OCI-LY1 (cell line): ENCODE data around the gene ERG.

ENCODE experiments used
- CTCF ChIP-seq: fragments of 200-600 bp; sonication (generic), shearing (Covaris generic); IDR thresholded peaks from 2 replicates; pipeline ENCODE4 v1.5.1; 2017; ENCODE audit warnings: mild to moderate bottlenecking, antibody characterized with exemption, low read length, moderate library complexity, mixed read lengths
- EZH2 ChIP-seq: fragments of 200-600 bp; sonication (generic), shearing (Covaris generic); IDR thresholded peaks from 2 replicates; pipeline ENCODE4 v1.8.0; 2017; ENCODE audit warnings: borderline replicate concordance, mixed run types, mild to moderate bottlenecking, antibody characterized with exemption, low read length, moderate library complexity, mixed read lengths

GRCh38 chr21:38496224-38496623, 2.1 kb downstream of the ERG start:
- TF ChIP-seq CTCF (no peak), EZH2 (no peak)
